ENCODE measurements around the gene BMP10. TPM values are rescaled to one million over a fixed set of nuclear protein-coding genes. Genes with fewer than 3 reads are reported as not detected.

BMP10 gene
- polyA plus RNA-seq, 1 donor (not counting 4 experiments of a cell fraction or from before 2014, with no cell fraction given) = 0.05 TPM

GRCh38 chr2:68846091-68846490 lies 25.1 kb downstream of the BMP10 start:
- FAIRE-seq = no peak
- no peak for DNase-seq (ENCODE audit: low read depth, low spot score)

GRCh38 chr2:68845043-68845442 lies 26.2 kb downstream of the BMP10 start:
- TF ChIP-seq CTCF (optimal IDR thresholded peaks at IDR 0.05 in 1 of 3, IDR thresholded peaks at IDR 0.05 in 1 of 3, conservative IDR thresholded peaks at IDR 0.05 in 1 of 3; ENCODE audit: extremely low read depth in 1 of 3, insufficient read depth in 2 of 3, low read length in 3 of 3) = no peak
- TF ChIP-seq EZH2 (IDR thresholded peaks at IDR 0.05; ENCODE audit: low read length) = no peak
- Histone ChIP-seq H3K9ac (ENCODE audit: control insufficient read depth, extremely low read depth, insufficient read depth, low read length) (no peak overlapping the region), H3K36me3 (ENCODE audit: control insufficient read depth in 2 of 2, extremely low read depth in 1 of 2, insufficient read depth in 2 of 2, low read length in 2 of 2) (no peaks in the 10 kb centered on the region), H3K9me1 (ENCODE audit: control insufficient read depth, extremely low read depth, insufficient read depth, low read length) (no peaks in the 10 kb centered on the region), H3K4me3 (ENCODE audit: control insufficient read depth in 2 of 3, extremely low read depth in 1 of 3, insufficient read depth in 2 of 3, low read depth in 1 of 3, low read length in 3 of 3) (no peak overlapping the region), H2AFZ (ENCODE audit: control insufficient read depth, low read length) (no peak overlapping the region), H3K9me3 (ENCODE audit: control insufficient read depth, low read depth, low read length) (no peaks in the 10 kb centered on the region), H3K27me3 (ENCODE audit: control insufficient read depth, extremely low read depth, insufficient read depth, low read length) (no peaks in the 10 kb centered on the region), H3K79me2 (ENCODE audit: control insufficient read depth, insufficient read depth, low read length) (no peaks in the 10 kb centered on the region), H3K27ac (ENCODE audit: control insufficient read depth, insufficient read depth, low read length) (no peak overlapping the region), H3K4me1 (ENCODE audit: control insufficient read depth, extremely low read depth, insufficient read depth, low read length) (no peaks in the 10 kb centered on the region), H3K4me2 (ENCODE audit: control insufficient read depth, extremely low read depth, insufficient read depth, low read depth, low read length) (no peak overlapping the region), H4K20me1 (ENCODE audit: control insufficient read depth, extremely low read depth, insufficient read depth, low read length) (no peaks in the 10 kb centered on the region)
- no peak for DNase-seq (ENCODE audit: low read depth, low spot score)
- no peak for FAIRE-seq
- dilution Hi-C loops (cut with MboI; ENCODE audit: extremely low pct_ligation_motif_present, low sequenced_read_pairs) = no loop called here

More at GRCh38 chr2:68846091-68846490, 25.1 kb downstream of the BMP10 start:
- Histone ChIP-seq H3K79me2 (ENCODE audit: control insufficient read depth, insufficient read depth, low read length) (no peaks in the 10 kb centered on the region), H4K20me1 (ENCODE audit: control insufficient read depth, extremely low read depth, insufficient read depth, low read length) (no peaks in the 10 kb centered on the region), H3K9me3 (ENCODE audit: control insufficient read depth, low read depth, low read length) (no peaks in the 10 kb centered on the region), H3K4me1 (ENCODE audit: control insufficient read depth, extremely low read depth, insufficient read depth, low read length) (no peaks in the 10 kb centered on the region), H3K4me2 (ENCODE audit: control insufficient read depth, extremely low read depth, insufficient read depth, low read depth, low read length) (no peak overlapping the region), H3K27me3 (ENCODE audit: control insufficient read depth, extremely low read depth, insufficient read depth, low read length) (no peaks in the 10 kb centered on the region), H3K36me3 (ENCODE audit: control insufficient read depth in 2 of 2, extremely low read depth in 1 of 2, insufficient read depth in 2 of 2, low read length in 2 of 2) (no peaks in the 10 kb centered on the region), H3K4me3 (ENCODE audit: control insufficient read depth in 2 of 3, extremely low read depth in 1 of 3, insufficient read depth in 2 of 3, low read depth in 1 of 3, low read length in 3 of 3) (no peak overlapping the region), H2AFZ (ENCODE audit: control insufficient read depth, low read length) (no peak overlapping the region), H3K9ac (ENCODE audit: control insufficient read depth, extremely low read depth, insufficient read depth, low read length) (no peak overlapping the region), H3K27ac (ENCODE audit: control insufficient read depth, insufficient read depth, low read length) (no peak overlapping the region), H3K9me1 (ENCODE audit: control insufficient read depth, extremely low read depth, insufficient read depth, low read length) (no peaks in the 10 kb centered on the region)
- no peak for TF ChIP-seq CTCF (optimal IDR thresholded peaks at IDR 0.05 in 1 of 3, IDR thresholded peaks at IDR 0.05 in 1 of 3, conservative IDR thresholded peaks at IDR 0.05 in 1 of 3; ENCODE audit: extremely low read depth in 1 of 3, insufficient read depth in 2 of 3, low read length in 3 of 3)
- TF ChIP-seq EZH2 (IDR thresholded peaks at IDR 0.05; ENCODE audit: low read length) = no peak
- dilution Hi-C loops (cut with MboI; ENCODE audit: extremely low pct_ligation_motif_present, low sequenced_read_pairs) = no loop called here
